HepG2 (cell line): ENCODE data around the gene TRIM67. TPM values are rescaled to one million over a fixed set of nuclear protein-coding genes. Genes with fewer than 3 reads are reported as not detected.

Source experiments
- ATAC-seq: fragments of 200-7000 bp; cut with Tn5 transposase; 3 replicates; pipeline ENCODE4 v1.9.1; 2020; ENCODE audit warnings: mild to moderate bottlenecking, moderate library complexity
- BruUV-seq: library from RNA; stranded (reverse); fragments of 400-500 nt; replicated peaks from 2 replicates; lab custom pipeline; 2021; lab: Mats Ljungman, UMichigan
- CTCF ChIA-PET: fragments of 300-600 bp; formaldehyde crosslinking; extraction: SDS; loops from one replicate; lab custom pipeline; 2021; ENCODE audit warnings: low total read pairs, inconsistent platforms, low intra/inter-chr PET ratio; lab: Yijun Ruan, JAX
- POLR2A ChIA-PET: fragments of 350-600 bp; sonication (Branson Sonifier 250); formaldehyde crosslinking; loops from one replicate; lab custom pipeline; 2020; ENCODE audit warnings: antibody characterized with exemption, inconsistent platforms; lab: Yijun Ruan, JAX
- DNase-seq: peaks from one replicate; pipeline ENCODE4 v3.0.0-alpha.2; 2015; ENCODE audit warnings: low spot score
- FAIRE-seq: peaks from 3 replicates; lab custom pipeline; 2011; peaks lifted over from hg19 to GRCh38; lab: Jason Lieb, UNC
- H2AFZ ChIP-seq: one replicate; pipeline ENCODE4 v1.6.1; 2011; ENCODE audit warnings: low read length, inconsistent platforms
- H3K27ac ChIP-seq: fragments of 300-600 bp; 3 replicates; pipeline ENCODE4 v1.8.0; 2011; ENCODE audit warnings: mixed run types, mild to moderate bottlenecking, mixed read lengths, low read length, inconsistent platforms; ENCODE audit not compliant: insufficient read depth; ENCODE audit errors: extremely low read length
- H3K27me3 ChIP-seq, 2 experiments: fragments of 200-600 bp in 1 of 2; 2 replicates in 1 of 2; 3 replicates in 1 of 2; pipeline versions ENCODE4 v1.6.0 to v1.8.0; 2011; ENCODE audit warnings: low read length in 2 of 2, mild to moderate bottlenecking in 2 of 2, moderate library complexity in 2 of 2, inconsistent platforms in 1 of 2; ENCODE audit not compliant: insufficient read depth in 2 of 2, control insufficient read depth in 1 of 2
- H3K36me3 ChIP-seq, 2 experiments: fragments of 200-600 bp in 1 of 2; replicated peaks in 1 of 2; 2 replicates in 1 of 2; 3 replicates in 1 of 2; pipeline versions ENCODE4 v1.5.1 to v1.8.0; 2011; ENCODE audit warnings: low read length in 2 of 2, inconsistent platforms in 1 of 2; ENCODE audit not compliant: insufficient read depth in 2 of 2, control insufficient read depth in 1 of 2
- H3K4me1 ChIP-seq: 2 replicates; pipeline ENCODE4 v1.5.1; 2012; ENCODE audit warnings: low read length, inconsistent platforms; ENCODE audit not compliant: insufficient read depth
- H3K4me2 ChIP-seq: 2 replicates; pipeline ENCODE4 v1.6.0; 2011; ENCODE audit warnings: low read depth, low read length, inconsistent platforms
- H3K4me3 ChIP-seq, 3 experiments: fragments of 200-600 bp in 1 of 3; sonication (generic), shearing (Covaris generic) in 1 of 3; replicated peaks in 1 of 3; 2 replicates each; pipeline ENCODE4 v1.5.1; 2011 to 2016; ENCODE audit warnings: low read length in 3 of 3, inconsistent platforms in 2 of 3, low read depth in 2 of 3, mild to moderate bottlenecking in 2 of 3, control low read depth in 1 of 3, mixed read lengths in 1 of 3; ENCODE audit not compliant: insufficient read depth in 1 of 3
- H3K79me2 ChIP-seq: one replicate; pipeline ENCODE4 v1.6.1; 2011; ENCODE audit warnings: low read length, inconsistent platforms; ENCODE audit not compliant: insufficient read depth
- H3K9ac ChIP-seq: 2 replicates; pipeline ENCODE4 v1.6.0; 2011; ENCODE audit warnings: mild to moderate bottlenecking, low read depth, low read length, inconsistent platforms; ENCODE audit not compliant: insufficient read depth
- H3K9me3 ChIP-seq: 2 replicates; pipeline ENCODE4 v1.5.1; 2012; ENCODE audit warnings: mild to moderate bottlenecking, low read length
- H4K20me1 ChIP-seq: 2 replicates; pipeline ENCODE4 v1.6.0; 2011; ENCODE audit warnings: inconsistent platforms, mild to moderate bottlenecking, low read length, moderate library complexity; ENCODE audit not compliant: insufficient read depth
- CEBPG ChIP-seq: IDR thresholded peaks from 2 replicates; pipeline ENCODE4 v1.6.1; 2016
- MEIS1 ChIP-seq: sonication (generic); formaldehyde crosslinking; IDR thresholded peaks from 2 replicates; pipeline ENCODE4 v1.9.0; 2021; ENCODE audit warnings: mild to moderate bottlenecking, missing genetic modification reagents, moderate library complexity, borderline replicate concordance
- RBM22 ChIP-seq: fragments of 200-400 bp; formaldehyde crosslinking; optimal IDR thresholded peaks from 2 replicates; pipeline ENCODE3; 2017; ENCODE audit warnings: mild to moderate bottlenecking, low read length, moderate library complexity
- ZNF180 ChIP-seq: sonication (generic); formaldehyde crosslinking; IDR thresholded peaks from 2 replicates; pipeline ENCODE4 v1.4.0; 2020; ENCODE audit warnings: low read depth, missing genetic modification reagents, borderline replicate concordance
- ZNF678 ChIP-seq: sonication (generic); formaldehyde crosslinking; IDR thresholded peaks from 2 replicates; pipeline ENCODE4 v1.4.0; 2020; ENCODE audit warnings: mild to moderate bottlenecking, missing genetic modification reagents
- WGBS: methylation state at CpG from one replicate; pipeline ENCODE4 v1.1.6; 2017; ENCODE audit warnings: low lambda C conversion rate; 5-methylcytosine and 5-hydroxymethylcytosine counted together
- in situ Hi-C: cut with HindIII; loops from 2 replicates; pipeline ENCODE4 v1.10.0; 2017; ENCODE audit warnings: low pct_unique_long_range_greater_than_20kb; ENCODE audit not compliant: extremely low pct_ligation_motif_present
- intact Hi-C: fragments of 100-400 bp; cut with micrococcal nuclease; formaldehyde crosslinking; loops from one replicate; pipeline ENCODE4 v1.10.0; 2022; ENCODE audit not compliant: unreplicated experiment
- polyA plus RNA-seq, 8 experiments: library from polyadenylated mRNA; depleted of rRNA in 3 of 8; stranded (reverse) in 7 of 8; unstranded in 1 of 8; fragments of >200 nt; fragmentation: Illumina TruSeq in 4 of 8; extraction: Trizol in 4 of 8; gene quantifications; 2 replicates each; pipeline versions ENCODE4 v1.2.1 to v1.2.3, GENCODE V29; 2011 to 2016; ENCODE audit warnings: low read depth in 4 of 8, missing spikeins in 1 of 8, mixed read lengths in 1 of 8; ENCODE audit not compliant: insufficient read depth in 1 of 8
- total RNA-seq, 5 experiments: library from RNA; depleted of rRNA; stranded (reverse); fragments of >200 nt; fragmentation: Illumina TruSeq; extraction: Trizol; gene quantifications; 2 replicates each; pipeline ENCODE4 v1.2.3, GENCODE V29; 2016; ENCODE audit warnings: low read depth in 1 of 5
- TF ChIP-seq, protein P1 (sequence below): sonication (generic); formaldehyde crosslinking; IDR thresholded peaks from 2 replicates; pipeline ENCODE4 v1.4.0; 2020; ENCODE audit warnings: mild to moderate bottlenecking, low read depth, missing genetic modification reagents

Gene TRIM67
- total and polyA plus RNA-seq, 2 of the 13 experiments (the other 11 are each of a cell fraction or from before 2014, with no cell fraction given) = not detected

DNA sequence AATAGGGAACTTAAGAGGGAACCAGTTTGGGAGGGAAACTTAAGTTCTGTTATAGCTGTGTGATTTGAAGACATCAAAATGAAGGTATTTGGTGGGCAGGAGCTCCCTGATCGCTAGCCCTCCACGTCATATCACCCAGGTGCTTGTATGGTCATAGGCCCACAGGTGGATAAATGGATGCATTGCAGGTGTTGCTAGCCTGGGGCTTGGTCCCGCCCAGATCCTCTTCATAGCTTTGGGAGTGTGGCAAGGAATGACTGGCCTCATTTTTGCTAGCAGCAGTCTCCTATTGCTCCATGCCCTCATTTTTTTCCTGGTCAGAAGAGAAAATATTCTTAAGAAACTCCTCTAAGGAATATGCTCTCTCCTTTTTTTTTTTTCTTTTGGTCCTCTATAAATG lies 90.5 kb downstream of the TRIM67 start:
- DNase-seq = no peak
- Histone ChIP-seq H3K4me2 (no peak overlapping the region), H3K4me1 (peaks cover 33% of the 10 kb centered on the region), H2AFZ (no peak overlapping the region), H3K27ac (no peak overlapping the region), H3K79me2 (peaks cover 29% of the 10 kb centered on the region), H3K36me3 (peaks cover 20 to 49% of the 10 kb centered on the region in 2 experiments), H4K20me1 (peaks cover 11% of the 10 kb centered on the region)
- no peak for ATAC-seq
- 100% methylated on average over 3 of the region's 3 CpGs for WGBS
- FAIRE-seq = no peak
- POLR2A ChIA-PET = no interaction called here
- intact Hi-C loops = no loop called here
- TF ChIP-seq RBM22 = peak; percentile 26
- TF ChIP-seq, protein P1, sequence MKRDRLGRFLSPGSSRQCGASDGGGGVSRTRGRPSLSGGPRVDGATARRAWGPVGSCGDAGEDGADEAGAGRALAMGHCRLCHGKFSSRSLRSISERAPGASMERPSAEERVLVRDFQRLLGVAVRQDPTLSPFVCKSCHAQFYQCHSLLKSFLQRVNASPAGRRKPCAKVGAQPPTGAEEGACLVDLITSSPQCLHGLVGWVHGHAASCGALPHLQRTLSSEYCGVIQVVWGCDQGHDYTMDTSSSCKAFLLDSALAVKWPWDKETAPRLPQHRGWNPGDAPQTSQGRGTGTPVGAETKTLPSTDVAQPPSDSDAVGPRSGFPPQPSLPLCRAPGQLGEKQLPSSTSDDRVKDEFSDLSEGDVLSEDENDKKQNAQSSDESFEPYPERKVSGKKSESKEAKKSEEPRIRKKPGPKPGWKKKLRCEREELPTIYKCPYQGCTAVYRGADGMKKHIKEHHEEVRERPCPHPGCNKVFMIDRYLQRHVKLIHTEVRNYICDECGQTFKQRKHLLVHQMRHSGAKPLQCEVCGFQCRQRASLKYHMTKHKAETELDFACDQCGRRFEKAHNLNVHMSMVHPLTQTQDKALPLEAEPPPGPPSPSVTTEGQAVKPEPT (CRISPR knock-in tag) = no peak
- TF ChIP-seq, all 625 proteins: peak for 1
- in situ Hi-C loops = no loop called here
- CTCF ChIA-PET = no interaction called here
- no TSS peak for BruUV-seq
- H3K27me3 ChIP-seq = no peaks in the 10 kb centered on the region
- no peak overlapping the region for H3K9ac ChIP-seq
- H3K9me3 ChIP-seq = no peaks in the 10 kb centered on the region
- no peak overlapping the region for H3K4me3 ChIP-seq

DNA sequence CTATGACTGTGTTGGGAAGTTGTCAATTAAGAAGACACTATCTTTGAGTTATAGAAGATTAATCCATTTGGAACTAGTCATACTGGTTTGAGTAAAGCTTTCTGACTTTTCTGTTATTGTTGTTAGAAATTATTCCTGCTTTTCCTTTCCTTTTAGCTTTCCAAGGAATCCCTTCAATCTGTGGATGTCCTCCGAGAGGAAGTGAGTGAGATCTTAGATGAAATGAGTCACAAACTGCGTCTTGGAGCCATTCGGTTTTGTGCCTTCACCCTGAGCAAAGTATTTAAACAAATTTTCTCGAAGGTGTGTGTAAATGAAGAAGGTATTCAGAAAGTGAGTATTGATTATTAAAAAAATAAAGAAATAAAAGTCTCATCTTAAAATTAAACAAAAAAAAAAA lies 98.5 kb downstream of the TRIM67 start:
- ATAC-seq (no peak), DNase-seq (no peak), FAIRE-seq (no peak)
- WGBS = 96% methylated on average over 4 of the region's 4 CpGs
- Histone ChIP-seq H3K27ac (no peak overlapping the region), H3K4me2 (no peak overlapping the region), H3K4me3 (no peak overlapping the region), H4K20me1 (no peaks in the 10 kb centered on the region), H3K4me1 (peaks cover 10% of the 10 kb centered on the region), H3K36me3 (peaks cover 26 to 69% of the 10 kb centered on the region in 2 experiments), H2AFZ (no peak overlapping the region), H3K9me3 (no peaks in the 10 kb centered on the region), H3K79me2 (peaks cover 3% of the 10 kb centered on the region), H3K27me3 (no peaks in the 10 kb centered on the region), H3K9ac (no peak overlapping the region)
- ChIA-PET CTCF (no interaction called here), POLR2A (no interaction called here)
- intact Hi-C loops = no loop called here
- no TSS peak for BruUV-seq
- in situ Hi-C loops = no loop called here
- TF ChIP-seq ZNF180 (CRISPR knock-in tag) (no peak), MEIS1 (CRISPR knock-in tag) (no peak), ZNF678 (CRISPR knock-in tag) (no peak), CEBPG (CRISPR knock-in tag) (no peak)
